HG02759 (cell line): Measurements from ENCODE around the gene PFDN1.

Experiments used
- ATAC-seq: cut with Tn5 transposase; IDR thresholded peaks from one replicate; pipeline ENCODE4 v1.9.1; 2021; ENCODE audit warnings: mild to moderate bottlenecking, moderate library complexity; ENCODE audit not compliant: unreplicated experiment

Gene PFDN1

DNA sequence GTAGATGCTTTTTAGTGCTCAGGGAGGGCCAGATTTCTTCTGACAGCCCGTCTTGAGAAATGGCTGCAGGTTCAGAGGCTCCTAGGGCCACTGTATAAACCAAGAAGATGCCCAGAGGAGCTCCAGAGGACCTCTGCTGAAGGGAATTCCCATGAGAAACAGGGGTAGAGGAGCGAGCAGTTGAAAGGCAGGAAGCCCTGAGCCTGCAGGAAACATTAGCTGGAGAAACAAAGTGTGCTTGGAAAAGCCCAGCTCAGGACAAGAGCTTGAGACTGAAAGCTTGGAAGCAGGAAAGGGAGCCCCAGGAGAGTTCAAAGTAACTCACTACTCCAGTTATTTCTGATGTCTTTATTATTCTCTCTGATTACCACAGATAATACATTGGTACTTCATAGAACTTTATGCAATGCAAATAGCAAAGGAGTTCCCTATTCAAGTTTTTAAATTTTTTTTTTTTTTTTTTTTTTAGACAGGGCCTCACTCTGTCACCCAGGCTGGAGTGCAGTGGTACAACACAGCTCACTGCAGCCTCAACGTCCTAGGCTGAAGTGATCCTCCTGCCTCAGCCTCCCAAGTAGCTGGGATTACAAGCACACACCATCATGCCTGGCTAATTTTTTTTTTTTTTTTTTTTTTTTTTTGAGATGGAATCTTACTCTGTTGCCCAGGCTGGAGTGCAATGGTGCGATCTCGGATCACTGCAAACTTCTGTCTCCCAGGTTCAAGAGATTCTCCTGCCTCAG, 27.0 kb upstream of the PFDN1 start:
- no peak for ATAC-seq

DNA sequence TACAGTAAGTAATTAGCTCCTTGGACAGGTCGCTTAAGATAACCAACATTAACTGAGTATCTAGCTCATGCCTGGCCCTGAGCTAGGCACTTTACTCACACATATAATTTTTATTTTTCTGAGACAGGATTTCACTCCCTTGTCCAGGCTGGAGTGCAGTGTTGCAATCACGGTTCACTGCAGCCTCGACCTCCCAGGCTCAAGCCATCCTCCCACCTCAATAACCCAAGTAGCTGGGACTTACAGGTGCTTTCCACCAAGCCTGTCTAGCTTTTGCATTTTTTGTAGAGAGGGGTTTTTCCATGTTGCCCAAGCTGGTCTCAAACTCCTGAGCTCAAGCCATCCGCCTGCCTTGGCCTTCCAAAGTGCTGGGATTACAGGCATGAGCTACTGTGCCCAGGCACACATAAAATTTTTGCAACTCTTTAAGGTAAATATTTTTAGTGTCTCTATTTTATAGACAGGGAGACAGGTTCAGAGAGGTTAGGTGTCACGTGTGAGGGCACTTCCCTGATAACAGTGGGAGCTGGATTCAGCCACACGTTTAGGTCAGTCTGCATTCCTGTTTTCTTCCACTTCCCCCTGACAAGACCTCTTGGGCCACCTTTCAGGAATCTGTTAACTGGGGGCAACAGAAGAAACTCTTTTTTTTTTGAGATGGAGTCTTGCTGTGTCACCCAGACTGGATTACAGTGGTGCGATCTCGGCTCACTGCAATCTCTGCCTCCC, 25.3 kb upstream of the PFDN1 start:
- ATAC-seq = peak; percentile 61

DNA sequence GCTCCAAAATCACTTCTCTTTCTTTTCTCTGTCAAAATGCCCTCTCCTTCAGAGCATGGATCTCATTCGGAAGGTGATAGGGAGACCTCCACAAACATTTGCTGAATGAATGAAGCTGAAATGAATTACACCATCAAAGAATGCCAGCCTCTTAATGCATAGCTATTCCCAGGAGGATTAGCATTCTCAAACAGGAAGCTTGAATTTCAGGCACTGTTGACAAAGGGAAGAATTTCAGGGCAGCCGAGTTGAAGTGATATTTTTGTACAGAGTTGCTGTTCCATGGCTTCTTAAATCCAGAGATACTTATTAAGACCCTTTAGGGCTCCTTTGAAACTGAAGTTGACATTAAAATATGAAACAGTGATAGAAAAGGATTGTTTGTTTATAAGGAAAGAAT, 24.7 kb upstream of the PFDN1 start:
- no peak for ATAC-seq

DNA sequence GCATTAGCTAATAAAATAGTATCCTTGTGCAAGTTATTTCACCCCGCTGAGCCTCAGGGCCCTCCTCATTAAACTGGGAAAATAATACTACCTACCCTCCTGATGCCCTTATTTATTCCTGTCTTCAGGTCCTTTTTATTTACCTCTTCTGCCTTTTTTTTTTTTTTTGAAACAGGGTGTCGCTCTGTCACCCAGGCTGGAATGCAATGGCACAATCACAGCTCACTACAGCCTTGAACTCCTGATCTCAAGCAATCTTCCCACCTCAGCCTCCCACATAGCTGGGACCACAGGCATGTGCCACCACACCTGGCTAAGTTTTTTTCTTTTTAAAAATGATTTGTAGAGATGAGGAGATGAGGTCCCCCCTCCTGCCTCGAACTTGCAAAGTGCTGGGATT, 22.6 kb upstream of the PFDN1 start:
- no peak for ATAC-seq

DNA sequence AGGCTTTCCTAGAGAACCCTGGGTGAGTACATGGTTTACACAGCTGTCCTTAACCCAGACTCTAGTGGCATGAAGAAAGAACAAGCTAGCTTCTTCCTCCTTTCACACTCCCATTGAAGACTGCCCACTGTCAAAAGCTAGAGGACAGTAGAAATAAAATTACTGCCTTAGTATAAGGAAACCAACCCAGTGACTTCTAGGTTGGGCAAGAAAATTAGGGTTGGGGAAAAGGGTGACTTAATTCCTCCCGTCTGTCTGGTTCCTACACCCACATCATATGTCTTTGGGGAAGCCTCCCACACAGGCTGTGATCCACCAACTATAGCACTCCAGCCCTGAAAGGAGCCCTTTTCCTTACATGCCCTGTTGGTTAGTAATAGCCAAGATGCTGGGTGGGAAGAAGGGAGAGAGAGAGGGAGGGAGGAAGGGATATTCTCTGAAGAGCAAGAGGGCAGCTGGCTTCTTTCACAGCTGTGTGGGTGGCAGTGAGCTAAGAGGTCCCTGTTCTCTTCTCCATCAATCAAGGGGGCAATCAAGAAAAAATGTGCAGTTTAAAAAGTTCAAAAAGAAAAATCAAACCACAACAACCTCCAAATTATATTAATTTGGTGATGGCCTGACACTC, 21.8 kb upstream of the PFDN1 start:
- ATAC-seq = no peak

DNA sequence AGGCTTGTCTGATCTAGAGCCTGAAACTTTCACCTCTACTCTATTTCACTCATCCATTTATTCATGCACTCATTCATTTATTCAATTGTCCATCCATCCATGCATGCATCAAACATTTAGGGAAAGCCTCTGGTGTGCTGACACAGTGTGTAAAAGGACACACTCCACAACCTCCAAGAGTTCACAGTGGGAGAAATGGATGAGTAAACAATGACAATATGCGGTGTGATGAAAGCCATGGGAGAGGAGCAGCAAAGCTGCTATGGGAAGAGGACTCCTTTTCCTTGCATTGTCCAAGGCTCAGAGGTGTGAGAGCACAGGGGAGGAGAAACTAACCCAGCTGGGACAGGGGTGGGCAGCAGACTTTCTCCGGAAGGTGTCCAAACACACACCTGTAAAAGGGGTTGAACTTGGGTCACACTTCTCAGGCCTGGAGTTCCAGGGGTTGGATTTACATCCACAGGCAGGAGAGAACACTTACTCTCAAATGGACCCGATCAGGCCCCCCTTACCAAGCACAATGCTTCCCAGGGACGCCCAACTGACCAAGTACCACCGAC, 21.2 kb upstream of the PFDN1 start:
- ATAC-seq = no peak

DNA sequence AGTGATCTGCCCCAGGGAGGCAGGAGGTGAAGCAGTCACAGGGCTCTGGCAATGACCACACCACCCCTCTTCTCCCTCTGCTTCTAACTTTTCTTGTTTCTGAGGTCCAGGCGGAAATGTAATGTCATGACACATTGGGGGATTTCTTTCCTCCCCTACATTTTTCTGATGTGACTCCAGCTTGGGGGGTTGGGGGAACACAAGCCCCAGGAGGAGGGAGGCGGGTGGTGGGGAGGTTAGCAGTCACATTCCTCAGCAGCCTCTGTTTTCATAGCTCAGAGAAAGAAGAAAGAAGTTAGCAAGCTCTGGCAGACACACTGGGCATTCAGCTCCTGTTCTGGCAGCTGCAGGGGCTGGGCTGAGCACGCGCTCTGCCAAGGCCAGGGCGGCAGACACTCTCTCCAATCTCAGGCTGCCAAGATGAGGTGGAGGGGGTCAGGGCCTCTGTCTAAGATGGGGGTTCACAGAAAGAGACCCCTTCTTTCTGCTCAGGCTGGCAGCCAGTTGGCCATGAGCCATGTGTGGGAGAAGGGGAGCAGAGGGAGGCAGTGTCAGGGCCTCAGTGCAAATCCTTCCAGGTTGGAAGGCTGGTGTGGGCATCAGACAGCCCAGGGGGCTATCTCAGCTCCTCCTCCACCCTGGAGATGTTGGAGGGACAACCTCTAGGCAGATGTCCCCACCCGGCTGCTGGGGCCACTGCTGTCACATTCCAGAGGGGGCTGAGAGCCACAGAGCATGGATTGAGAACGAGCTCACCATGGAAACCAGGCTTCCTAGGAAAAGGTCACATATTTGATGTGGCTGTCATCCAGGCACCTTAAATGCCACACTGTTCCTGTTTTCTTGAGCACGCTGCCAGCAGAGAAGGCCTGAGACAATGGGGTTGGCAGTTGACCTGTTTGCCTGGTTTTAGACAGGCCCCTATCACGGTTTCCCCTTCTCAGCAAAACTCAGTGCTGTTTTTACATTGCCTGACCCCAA, 20.1 kb upstream of the PFDN1 start:
- no peak for ATAC-seq

DNA sequence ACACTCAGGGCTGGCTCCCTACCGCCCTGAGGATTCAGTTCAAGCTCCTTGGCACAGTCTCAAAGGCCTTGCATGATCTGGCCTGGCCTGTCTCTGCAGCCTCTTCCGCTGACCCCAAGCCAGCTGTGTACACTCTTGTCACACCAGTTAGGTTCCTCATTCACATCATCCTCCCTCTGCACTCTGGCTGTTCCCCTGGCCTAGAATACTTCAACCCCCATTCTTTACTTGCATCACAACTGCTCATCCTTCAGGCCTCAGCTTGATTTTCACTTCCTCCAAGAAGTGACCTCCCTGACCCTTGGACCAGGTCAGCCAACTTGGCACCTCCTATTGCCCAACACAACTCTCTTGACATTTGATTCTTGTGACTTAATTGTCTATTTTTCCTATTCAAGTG, 18.9 kb upstream of the PFDN1 start:
- no peak for ATAC-seq

DNA sequence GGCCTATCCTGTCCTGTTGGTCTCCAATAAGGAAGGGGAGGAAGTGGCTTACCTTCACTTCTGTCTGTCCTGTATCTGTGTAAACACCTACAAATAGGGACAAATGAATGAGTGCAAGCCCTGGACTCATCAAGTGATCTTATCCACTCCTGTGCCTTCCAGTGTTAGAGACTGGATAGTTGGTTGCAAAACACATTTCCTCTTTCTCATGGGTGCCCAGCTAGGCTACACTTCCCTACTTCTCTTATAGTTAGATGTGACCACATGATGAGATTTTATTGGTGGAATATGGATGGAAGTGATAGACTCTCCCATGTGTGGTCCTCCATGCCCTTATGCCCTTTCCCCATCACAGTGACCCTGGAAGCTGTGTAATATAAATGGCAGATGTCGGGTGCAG, 16.9 kb upstream of the PFDN1 start:
- no peak for ATAC-seq

DNA sequence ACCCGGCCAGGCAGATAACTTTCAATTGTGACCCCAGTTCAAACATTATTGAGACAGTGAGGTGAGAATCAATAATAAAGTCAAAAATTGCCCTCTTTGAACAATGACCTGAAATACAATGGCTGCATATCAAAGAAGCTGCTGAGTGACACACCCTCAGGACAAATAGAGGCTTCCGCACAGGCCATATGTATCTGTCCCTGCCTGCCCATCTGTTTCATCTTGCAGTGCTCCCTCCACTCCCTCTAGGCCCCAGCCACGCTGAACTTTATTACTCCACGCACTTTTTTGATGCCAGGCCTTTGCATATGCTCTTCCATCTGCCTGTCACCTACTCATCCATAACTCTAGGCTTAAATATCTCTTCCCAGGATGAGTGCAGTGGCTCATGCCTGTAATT, 15.9 kb upstream of the PFDN1 start:
- no peak for ATAC-seq

DNA sequence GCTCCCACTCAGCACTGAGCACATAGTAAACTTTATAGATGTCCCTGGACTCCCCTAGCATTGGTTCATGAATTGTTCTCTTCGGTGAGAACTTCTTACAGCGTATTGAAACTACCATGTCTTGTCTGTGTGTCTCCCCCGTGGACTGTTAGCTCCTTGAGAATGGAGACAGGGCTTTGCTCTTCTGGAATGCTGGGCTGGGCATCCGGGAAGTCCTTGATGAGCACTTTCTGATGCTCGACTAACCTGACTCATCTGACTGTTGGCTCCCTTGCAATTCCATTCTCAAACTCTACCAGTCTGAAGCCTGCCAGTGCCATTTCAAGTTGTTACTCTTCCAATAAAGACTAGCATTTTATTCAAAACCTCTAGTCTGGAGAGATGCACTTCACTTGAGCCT, 15.0 kb upstream of the PFDN1 start:
- no peak for ATAC-seq

DNA sequence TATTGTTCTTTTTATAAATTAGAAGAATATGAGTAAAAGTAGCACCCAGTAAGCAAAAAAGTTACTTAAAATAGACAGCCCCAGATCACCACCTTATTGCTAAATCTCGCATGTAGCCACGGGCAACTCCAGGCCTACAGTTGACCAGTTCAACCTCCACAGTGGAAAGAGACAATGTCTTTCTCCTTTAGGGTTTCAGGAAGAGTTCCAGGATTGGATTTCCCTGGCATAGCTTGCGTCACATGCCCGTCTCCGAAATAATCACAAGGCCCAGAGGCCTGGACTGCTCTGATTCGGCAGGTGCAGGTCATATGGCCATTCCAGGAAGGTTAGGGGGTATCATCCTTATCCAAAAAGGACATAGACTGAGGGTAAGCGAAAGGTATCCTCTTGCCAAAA, 9.9 kb upstream of the PFDN1 start:
- no peak for ATAC-seq

DNA sequence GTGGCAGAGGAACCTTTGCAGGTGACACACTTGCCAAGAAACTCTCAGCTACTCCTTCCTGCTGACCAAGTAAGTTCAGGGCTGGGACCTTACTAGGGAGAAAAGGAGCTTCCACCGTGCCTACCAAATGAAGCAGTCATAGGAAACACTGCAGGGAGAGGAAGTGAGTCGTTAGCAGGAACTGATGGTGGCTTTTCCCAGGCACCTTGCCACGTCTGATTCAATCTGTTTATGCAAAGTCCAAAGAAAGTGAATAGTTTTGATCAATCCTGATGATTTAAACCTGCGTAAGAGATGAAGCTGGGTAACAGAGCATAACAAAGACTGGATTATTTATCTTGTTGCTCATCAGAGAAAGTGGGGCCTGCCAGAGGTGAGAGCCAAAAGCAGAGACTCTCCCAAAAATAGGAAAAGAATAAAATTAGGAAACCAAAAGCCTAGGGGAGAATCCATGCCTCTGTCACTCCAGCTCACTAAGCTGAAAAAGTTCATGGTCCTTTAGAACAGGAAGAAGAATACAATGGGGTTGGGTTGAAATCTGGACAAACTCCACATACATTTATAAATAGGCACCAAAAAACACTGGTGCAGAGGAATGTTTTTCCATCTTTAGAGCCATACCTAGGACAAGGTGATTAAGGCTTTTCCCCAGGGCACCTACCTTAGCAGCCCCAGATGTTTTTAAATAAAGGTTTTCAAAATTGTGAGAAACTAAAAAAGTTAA, 9.3 kb upstream of the PFDN1 start:
- ATAC-seq = no peak

DNA sequence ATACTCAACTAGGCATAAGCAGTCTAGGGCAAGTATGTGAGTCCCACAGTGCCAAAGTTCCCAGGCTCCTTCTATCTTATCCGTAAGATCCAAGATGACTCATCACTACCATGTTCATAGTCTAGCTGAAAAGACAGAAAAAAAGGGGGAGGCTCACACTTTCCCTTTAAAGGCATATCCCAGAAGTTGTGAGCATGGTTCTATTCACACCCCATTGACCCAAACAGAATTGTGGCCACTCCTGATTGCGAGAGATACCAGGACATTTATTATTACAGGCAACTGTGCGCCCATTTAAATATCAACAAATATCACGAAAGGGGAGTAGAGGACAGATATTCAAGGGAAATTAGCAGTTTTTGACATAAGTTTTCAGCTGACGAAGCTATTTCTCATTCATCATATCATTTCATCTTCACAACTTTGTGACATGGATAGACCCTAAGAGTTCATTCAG, 8.1 kb upstream of the PFDN1 start:
- no peak for ATAC-seq

DNA sequence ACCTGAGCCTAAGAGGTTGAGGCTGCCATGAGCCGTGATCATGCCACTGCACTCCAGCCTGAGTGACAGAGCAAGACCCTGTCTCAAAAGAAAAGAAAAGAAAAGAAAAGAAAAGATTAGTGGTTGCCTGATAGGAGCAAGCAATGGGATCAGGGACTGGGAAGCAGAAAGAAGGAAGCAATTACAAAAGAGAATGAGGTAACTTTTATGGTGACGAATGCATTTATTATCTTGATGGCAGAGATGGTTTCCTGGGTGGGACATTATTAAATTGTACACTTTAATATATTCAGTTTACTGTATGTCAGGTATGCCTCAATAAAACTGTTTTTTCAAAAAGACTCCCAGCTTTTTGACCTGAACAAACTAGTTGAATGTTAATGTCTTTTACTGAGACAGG, 7.5 kb upstream of the PFDN1 start:
- no peak for ATAC-seq

DNA sequence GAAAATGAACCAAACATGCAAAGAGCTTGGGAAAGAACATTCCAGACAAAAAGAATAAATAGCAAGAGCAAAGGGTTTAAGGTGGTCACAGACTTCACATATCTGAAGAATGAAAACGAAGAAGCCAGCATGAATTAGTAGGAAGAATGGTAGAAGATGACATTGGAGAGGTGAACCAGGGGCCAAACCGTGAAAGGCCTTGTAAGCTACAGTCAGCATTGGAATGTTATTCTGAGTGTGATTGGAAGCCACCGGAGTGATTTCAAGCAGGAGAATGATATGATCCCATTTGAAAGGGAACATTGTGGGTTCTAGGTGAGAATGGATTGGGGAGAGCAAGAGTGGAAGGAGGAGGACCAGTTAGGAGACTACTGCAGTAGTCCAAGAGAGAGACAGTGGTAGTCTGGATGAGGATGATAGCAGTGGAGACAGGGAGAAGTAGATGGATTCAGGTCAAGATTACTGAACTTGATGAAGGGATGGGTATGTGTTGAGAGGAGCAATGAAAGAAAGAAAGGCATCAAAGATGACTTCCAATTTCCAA, 6.9 kb upstream of the PFDN1 start:
- no peak for ATAC-seq

DNA sequence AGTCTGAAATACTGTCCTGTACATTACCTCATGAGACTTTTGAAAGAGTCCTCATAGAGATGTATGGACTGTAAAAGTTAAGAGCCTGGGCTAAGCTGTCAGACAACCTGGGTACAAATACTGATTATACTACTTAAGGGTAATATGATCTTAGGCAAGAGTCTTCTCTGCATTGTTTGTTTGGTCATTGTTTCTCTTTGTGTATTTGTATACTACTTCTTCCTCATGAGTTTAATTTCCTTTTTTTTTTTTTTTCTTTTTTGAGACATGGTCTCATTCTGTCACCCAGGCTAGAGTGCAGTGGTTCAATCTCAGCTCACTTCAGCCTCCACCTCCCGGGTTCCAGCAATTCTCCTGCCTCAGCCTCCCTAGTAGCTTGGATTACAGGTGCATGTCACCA, 2.6 kb upstream of the PFDN1 start:
- no peak for ATAC-seq

DNA sequence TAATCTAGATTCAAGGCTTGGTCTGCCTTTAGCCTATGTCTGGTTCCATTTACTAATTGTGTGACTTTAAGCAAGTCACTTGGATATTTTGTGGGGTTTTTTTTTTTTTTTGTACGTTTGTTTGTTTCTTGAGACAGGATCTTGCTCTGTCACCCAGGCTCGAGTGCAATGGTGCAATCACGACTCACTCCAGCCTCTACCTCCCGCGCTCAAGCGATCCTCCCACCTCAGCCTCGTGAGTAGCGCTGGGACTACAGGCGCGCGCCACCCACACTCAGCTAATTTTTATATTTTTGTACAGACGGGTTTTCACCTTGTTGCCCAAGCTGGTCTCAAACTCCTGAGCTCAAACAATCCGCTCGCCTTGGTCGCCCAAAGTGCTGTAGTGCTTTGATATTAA, 1.1 kb upstream of the PFDN1 start:
- no peak for ATAC-seq

DNA sequence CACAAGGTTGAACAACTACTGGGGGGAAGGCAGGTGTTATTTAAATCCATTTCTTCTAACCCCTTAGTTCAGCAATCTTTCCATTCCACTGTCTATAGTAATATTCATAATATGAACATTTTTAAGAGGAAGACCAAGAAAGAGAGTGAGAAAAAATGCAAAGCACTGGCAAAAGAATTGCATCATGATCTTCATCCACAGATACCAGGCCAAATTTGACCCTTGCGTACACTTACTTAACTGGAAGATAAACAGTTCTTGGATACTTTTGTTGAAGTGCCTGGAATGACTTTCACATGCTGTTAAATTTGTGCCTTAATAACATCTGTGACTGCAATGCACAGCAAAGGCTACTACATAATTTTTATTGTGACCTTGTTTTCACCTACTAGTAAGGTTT, 1.8 kb downstream of the PFDN1 start:
- ATAC-seq = no peak

DNA sequence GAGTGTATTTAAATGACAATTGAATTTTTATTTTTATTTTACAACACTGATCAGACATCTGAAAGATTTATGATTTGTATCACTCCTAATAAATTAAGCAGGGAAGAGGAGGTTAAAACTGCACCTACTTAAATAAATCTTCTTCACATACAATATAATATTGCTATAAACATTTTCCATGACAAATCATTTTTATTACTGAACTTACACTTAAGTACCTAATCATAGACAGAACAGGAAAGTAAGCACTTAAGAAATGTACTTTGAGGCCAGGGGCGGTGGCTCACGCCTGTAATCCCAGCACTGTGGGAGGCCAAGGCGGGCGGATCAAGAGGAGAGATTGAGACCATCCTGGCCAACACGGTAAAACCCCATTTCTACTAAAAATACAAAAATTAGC, 3.8 kb downstream of the PFDN1 start:
- no peak for ATAC-seq
